GM21717 (cell line): Measurements from ENCODE around the gene GFY.
"Not testable (repeated sequence)": the region's sequence is repeated elsewhere in the genome, so short reads cannot be mapped to it uniquely, and the experiment has no call there.

Experiments
- ATAC-seq: cut with Tn5 transposase; IDR thresholded peaks from one replicate; pipeline ENCODE4 v1.9.1; 2021; ENCODE audit warnings: mild to moderate bottlenecking, moderate library complexity; ENCODE audit not compliant: unreplicated experiment

GFY gene

GRCh38 chr19:49468746-49469447, 43.7 kb downstream of the GFY start:
- peak; percentile 47 for ATAC-seq

GRCh38 chr19:49469828-49470614, 44.8 kb downstream of the GFY start:
- ATAC-seq = peak; percentile 45

GRCh38 chr19:49470615-49470978, 45.4 kb downstream of the GFY start:
- ATAC-seq = no peak

GRCh38 chr19:49472936-49473335, 47.7 kb downstream of the GFY start:
- no peak for ATAC-seq

GRCh38 chr19:49473501-49473867, 48.3 kb downstream of the GFY start:
- ATAC-seq = not testable (repeated sequence)

GRCh38 chr19:49473868-49474541, 48.8 kb downstream of the GFY start, which contains the start of gene FLT3LG:
Gene FLT3LG, plus strand, starts transcription at chr19:49474215. Its CDS starts 425 bp downstream, at chr19:49474640.
- ATAC-seq = peak; percentile 48

- no peak for ATAC-seq
Observed at GRCh38 chr19:49474542-49474924, 49.3 kb downstream of the GFY start.

GRCh38 chr19:49475191-49475917, 50.2 kb downstream of the GFY start:
- no peak for ATAC-seq

- ATAC-seq = no peak
Observed at GRCh38 chr19:49475995-49476880, 51.0 kb downstream of the GFY start.
